Upper lobe of left lung (tissue), 4 donors: ENCODE measurements around the gene MRPL9.

Experiments
- CTCF ChIP-seq, 6 experiments: fragments of 450-650 bp in 4 of 6; fragments of 200-600 bp in 2 of 6; sonication (generic) in 2 of 6; IDR thresholded peaks; one replicate each; pipeline ENCODE4 v1.5.1; 2016 to 2019; ENCODE audit warnings: antibody characterized with exemption in 6 of 6
- POLR2A ChIP-seq, 4 donors: fragments of 450-650 bp; IDR thresholded peaks; one replicate each; pipeline ENCODE4 v1.5.1; 2016 to 2017; ENCODE audit warnings: antibody characterized with exemption in 4 of 4, mild to moderate bottlenecking in 2 of 4

- TF ChIP-seq POLR2A (IDR thresholded peaks at IDR 0.05) = no peak
- TF ChIP-seq CTCF (IDR thresholded peaks at IDR 0.05) = no peak
Observed at GRCh38 chr1:151721788-151722510, 41.3 kb downstream of the MRPL9 start.
